ENCODE results near the gene PTPN4. TPM values are rescaled to one million over a fixed set of nuclear protein-coding genes. Genes with fewer than 3 reads are reported as not detected.

PTPN4 gene
- total and polyA plus RNA-seq, 9 of the 15 experiments (the other 6 are each of a cell fraction or from before 2014, with no cell fraction given) = 5.0 to 32.8 (median 27.3) TPM

DNA sequence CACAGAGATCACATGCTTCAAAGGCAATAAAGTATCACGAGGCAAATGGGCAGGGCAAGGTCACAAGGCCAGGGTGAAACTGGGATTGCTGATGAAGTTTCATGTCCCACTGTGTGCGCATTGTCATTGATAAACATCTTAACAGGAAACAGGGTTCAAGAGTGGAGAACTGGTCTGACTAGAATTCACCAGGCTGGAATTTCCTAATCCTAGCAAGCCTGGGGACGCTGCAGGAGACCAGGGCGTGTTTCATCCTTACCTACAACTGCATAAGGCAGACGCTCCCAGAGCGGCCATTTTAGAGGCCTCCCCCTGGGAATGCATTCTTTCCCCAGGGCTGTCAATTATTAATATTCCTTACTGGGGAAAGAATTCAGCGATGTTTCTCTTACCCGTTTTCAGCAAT, 33.2 kb downstream of the PTPN4 start:
- intact Hi-C loops (cut with micrococcal nuclease) (no loop called here), in situ Hi-C loops (cut with MboI) (no loop called here)
- no peaks in the 10 kb centered on the region for H4K20me1 ChIP-seq (replicated peaks; ENCODE audit: control insufficient read depth, insufficient read depth, low read length)
- no peak overlapping the region for H3K27ac ChIP-seq (ENCODE audit: extremely low read depth, low read depth, low read length)
- H3K4me2 ChIP-seq (ENCODE audit: insufficient read depth, low read length) = no peak overlapping the region
- no peaks in the 10 kb centered on the region for H3K27me3 ChIP-seq (ENCODE audit: control insufficient read depth in 2 of 2, insufficient read depth in 2 of 2, low read length in 2 of 2)
- no peak overlapping the region for H2AFZ ChIP-seq (ENCODE audit: low read depth, low read length)
- WGBS (ENCODE audit: insufficient coverage, low coverage, missing lambda C conversion rate) = 90% methylated on average over 7 of the region's 8 CpGs
- H3K4me1 ChIP-seq (replicated peaks in 1 of 2; ENCODE audit: control insufficient read depth in 2 of 2, insufficient read depth in 2 of 2, low read length in 2 of 2) = peaks cover 0 to 7% of the 10 kb centered on the region in 2 experiments; a peak in 1 of 5 replicates
- H3K79me2 ChIP-seq (ENCODE audit: control insufficient read depth, insufficient read depth, low read length) = peaks cover 37% of the 10 kb centered on the region
- ATAC-seq (no peak), DNase-seq (ENCODE audit: extremely low read depth in 1 of 4, low spot score in 3 of 4) (no peak), FAIRE-seq (no peak)
- no peaks in the 10 kb centered on the region for H3K36me3 ChIP-seq (ENCODE audit: control insufficient read depth, insufficient read depth, low read length)
- H3K9me3 ChIP-seq (replicated peaks; ENCODE audit: control insufficient read depth, insufficient read depth, low read depth, low read length) = no peaks in the 10 kb centered on the region
- CTCF ChIA-PET (ENCODE audit: low intra/inter-chr PET ratio) = no interaction called here
- BruUV-seq (replicated peaks) = no TSS peak
- POLR2A ChIA-PET = no interaction called here
- no peak overlapping the region for H3K9ac ChIP-seq (ENCODE audit: insufficient read depth in 1 of 2, low read depth in 2 of 2, low read length in 2 of 2)
- no peak overlapping the region for H3K4me3 ChIP-seq
- no peaks in the 10 kb centered on the region for H3K9me1 ChIP-seq (ENCODE audit: control insufficient read depth, insufficient read depth, low read length)
- no peak for TF ChIP-seq NR3C1 (CRISPR knock-in tag; IDR thresholded peaks at IDR 0.05)
- TF ChIP-seq, protein P1, sequence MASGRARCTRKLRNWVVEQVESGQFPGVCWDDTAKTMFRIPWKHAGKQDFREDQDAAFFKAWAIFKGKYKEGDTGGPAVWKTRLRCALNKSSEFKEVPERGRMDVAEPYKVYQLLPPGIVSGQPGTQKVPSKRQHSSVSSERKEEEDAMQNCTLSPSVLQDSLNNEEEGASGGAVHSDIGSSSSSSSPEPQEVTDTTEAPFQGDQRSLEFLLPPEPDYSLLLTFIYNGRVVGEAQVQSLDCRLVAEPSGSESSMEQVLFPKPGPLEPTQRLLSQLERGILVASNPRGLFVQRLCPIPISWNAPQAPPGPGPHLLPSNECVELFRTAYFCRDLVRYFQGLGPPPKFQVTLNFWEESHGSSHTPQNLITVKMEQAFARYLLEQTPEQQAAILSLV (tag; IDR thresholded peaks at IDR 0.05) = no peak
- TF ChIP-seq, protein P2, sequence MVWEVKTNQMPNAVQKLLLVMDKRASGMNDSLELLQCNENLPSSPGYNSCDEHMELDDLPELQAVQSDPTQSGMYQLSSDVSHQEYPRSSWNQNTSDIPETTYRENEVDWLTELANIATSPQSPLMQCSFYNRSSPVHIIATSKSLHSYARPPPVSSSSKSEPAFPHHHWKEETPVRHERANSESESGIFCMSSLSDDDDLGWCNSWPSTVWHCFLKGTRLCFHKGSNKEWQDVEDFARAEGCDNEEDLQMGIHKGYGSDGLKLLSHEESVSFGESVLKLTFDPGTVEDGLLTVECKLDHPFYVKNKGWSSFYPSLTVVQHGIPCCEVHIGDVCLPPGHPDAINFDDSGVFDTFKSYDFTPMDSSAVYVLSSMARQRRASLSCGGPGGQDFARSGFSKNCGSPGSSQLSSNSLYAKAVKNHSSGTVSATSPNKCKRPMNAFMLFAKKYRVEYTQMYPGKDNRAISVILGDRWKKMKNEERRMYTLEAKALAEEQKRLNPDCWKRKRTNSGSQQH (CRISPR knock-in tag; IDR thresholded peaks at IDR 0.05) = no peak
- TF ChIP-seq FOXP1 (CRISPR knock-in tag; IDR thresholded peaks at IDR 0.05) = no peak
- TF ChIP-seq POLR3G (IDR thresholded peaks at IDR 0.05; ENCODE audit: extremely low read depth, insufficient read length, insufficient replicate concordance) = no peak
- peak; percentile 42; the same call in 1 of the 2 replicates for TF ChIP-seq TRIM28 (IDR thresholded peaks at IDR 0.05)
- TF ChIP-seq GATAD2B (IDR thresholded peaks at IDR 0.05; ENCODE audit: borderline replicate concordance) = no peak
- TF ChIP-seq ZNF197 (CRISPR knock-in tag; IDR thresholded peaks at IDR 0.05; ENCODE audit: low read depth) = no peak
- TF ChIP-seq, protein P3, sequence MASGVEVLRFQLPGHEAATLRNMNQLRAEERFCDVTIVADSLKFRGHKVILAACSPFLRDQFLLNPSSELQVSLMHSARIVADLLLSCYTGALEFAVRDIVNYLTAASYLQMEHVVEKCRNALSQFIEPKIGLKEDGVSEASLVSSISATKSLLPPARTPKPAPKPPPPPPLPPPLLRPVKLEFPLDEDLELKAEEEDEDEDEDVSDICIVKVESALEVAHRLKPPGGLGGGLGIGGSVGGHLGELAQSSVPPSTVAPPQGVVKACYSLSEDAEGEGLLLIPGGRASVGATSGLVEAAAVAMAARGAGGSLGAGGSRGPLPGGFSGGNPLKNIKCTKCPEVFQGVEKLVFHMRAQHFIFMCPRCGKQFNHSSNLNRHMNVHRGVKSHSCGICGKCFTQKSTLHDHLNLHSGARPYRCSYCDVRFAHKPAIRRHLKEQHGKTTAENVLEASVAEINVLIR (CRISPR knock-in tag; IDR thresholded peaks at IDR 0.05) = no peak
- TF ChIP-seq, protein P4, sequence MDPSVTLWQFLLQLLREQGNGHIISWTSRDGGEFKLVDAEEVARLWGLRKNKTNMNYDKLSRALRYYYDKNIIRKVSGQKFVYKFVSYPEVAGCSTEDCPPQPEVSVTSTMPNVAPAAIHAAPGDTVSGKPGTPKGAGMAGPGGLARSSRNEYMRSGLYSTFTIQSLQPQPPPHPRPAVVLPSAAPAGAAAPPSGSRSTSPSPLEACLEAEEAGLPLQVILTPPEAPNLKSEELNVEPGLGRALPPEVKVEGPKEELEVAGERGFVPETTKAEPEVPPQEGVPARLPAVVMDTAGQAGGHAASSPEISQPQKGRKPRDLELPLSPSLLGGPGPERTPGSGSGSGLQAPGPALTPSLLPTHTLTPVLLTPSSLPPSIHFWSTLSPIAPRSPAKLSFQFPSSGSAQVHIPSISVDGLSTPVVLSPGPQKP (CRISPR knock-in tag; IDR thresholded peaks at IDR 0.05) = no peak
- TF ChIP-seq KAT2B (IDR thresholded peaks at IDR 0.05; ENCODE audit: low read depth, low read length) = no peak
- TF ChIP-seq YY1 (IDR thresholded peaks at IDR 0.05; ENCODE audit: borderline replicate concordance in 1 of 3, control insufficient read depth in 1 of 3, extremely low read depth in 1 of 3, insufficient read depth in 3 of 3, insufficient read length in 1 of 3, insufficient replicate concordance in 2 of 3, low read depth in 1 of 3, low read length in 2 of 3) = peak in 1 of 3 experiments; percentile 26
- TF ChIP-seq KDM1A (IDR thresholded peaks at IDR 0.05) = no peak
- no peak for TF ChIP-seq CC2D1A (IDR thresholded peaks at IDR 0.05)
- no peak for TF ChIP-seq PPARD (CRISPR knock-in tag; IDR thresholded peaks at IDR 0.05)
- TF ChIP-seq, protein P5, sequence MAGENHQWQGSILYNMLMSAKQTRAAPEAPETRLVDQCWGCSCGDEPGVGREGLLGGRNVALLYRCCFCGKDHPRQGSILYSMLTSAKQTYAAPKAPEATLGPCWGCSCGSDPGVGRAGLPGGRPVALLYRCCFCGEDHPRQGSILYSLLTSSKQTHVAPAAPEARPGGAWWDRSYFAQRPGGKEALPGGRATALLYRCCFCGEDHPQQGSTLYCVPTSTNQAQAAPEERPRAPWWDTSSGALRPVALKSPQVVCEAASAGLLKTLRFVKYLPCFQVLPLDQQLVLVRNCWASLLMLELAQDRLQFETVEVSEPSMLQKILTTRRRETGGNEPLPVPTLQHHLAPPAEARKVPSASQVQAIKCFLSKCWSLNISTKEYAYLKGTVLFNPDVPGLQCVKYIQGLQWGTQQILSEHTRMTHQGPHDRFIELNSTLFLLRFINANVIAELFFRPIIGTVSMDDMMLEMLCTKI (IDR thresholded peaks at IDR 0.05; ENCODE audit: partially characterized antibody) = no peak
- TF ChIP-seq HNRNPK (IDR thresholded peaks at IDR 0.05; ENCODE audit: low read depth, low read length, poor library complexity, severe bottlenecking) = no peak
- TF ChIP-seq RHOXF2B (CRISPR knock-in tag; conservative IDR thresholded peaks at IDR 0.05) = no peak

Data from K562 (cell line).